ENCODE results near the gene SCAF4.

The SCAF4 gene

GRCh38 chr21:31777857-31778256 is 45.9 kb upstream of the SCAF4 start:
- no peaks in the 10 kb centered on the region for H3K9me2 ChIP-seq (replicated peaks; ENCODE audit: low read depth, low read length)
- H3K36me3 ChIP-seq (ENCODE audit: insufficient read depth, low read length) = no peaks in the 10 kb centered on the region
- H2AFZ ChIP-seq (ENCODE audit: low read length) = no peak overlapping the region
- H3K4me2 ChIP-seq (ENCODE audit: low read depth, low read length, poor library complexity, severe bottlenecking) = no peak overlapping the region
- H3K9me3 ChIP-seq (ENCODE audit: insufficient read depth, low read depth, low read length) = no peaks in the 10 kb centered on the region
- H3K27me3 ChIP-seq (ENCODE audit: insufficient read depth, low read length, poor library complexity, severe bottlenecking) = no peaks in the 10 kb centered on the region
- no peak overlapping the region for H3K4me3 ChIP-seq (ENCODE audit: low read length, poor library complexity, severe bottlenecking)
- no peaks in the 10 kb centered on the region for H3F3A ChIP-seq (ENCODE audit: low read depth)
- no peaks in the 10 kb centered on the region for H3K79me2 ChIP-seq (ENCODE audit: insufficient read depth, low read length)
- TF ChIP-seq CTCF (conservative IDR thresholded peaks at IDR 0.05; ENCODE audit: low read length) = no peak
- no peak for TF ChIP-seq EZH2phosphoT487 (IDR thresholded peaks at IDR 0.05; ENCODE audit: borderline replicate concordance)
- H4K20me1 ChIP-seq (ENCODE audit: insufficient read depth, low read length, poor library complexity, severe bottlenecking) = no peaks in the 10 kb centered on the region
- no peak overlapping the region for H3K9ac ChIP-seq (ENCODE audit: low read depth, low read length, poor library complexity, severe bottlenecking)
- H3K4me1 ChIP-seq (ENCODE audit: insufficient read depth, low read length, poor library complexity, severe bottlenecking) = no peaks in the 10 kb centered on the region

GRCh38 chr21:31774031-31774430 is 42.1 kb upstream of the SCAF4 start:
- no peaks in the 10 kb centered on the region for H3K79me2 ChIP-seq (ENCODE audit: insufficient read depth, low read length)
- no peaks in the 10 kb centered on the region for H3K9me3 ChIP-seq (ENCODE audit: insufficient read depth, low read depth, low read length)
- H3K36me3 ChIP-seq (ENCODE audit: insufficient read depth, low read length) = no peaks in the 10 kb centered on the region
- no peaks in the 10 kb centered on the region for H3K27me3 ChIP-seq (ENCODE audit: insufficient read depth, low read length, poor library complexity, severe bottlenecking)
- no peaks in the 10 kb centered on the region for H3K4me1 ChIP-seq (ENCODE audit: insufficient read depth, low read length, poor library complexity, severe bottlenecking)
- no peak overlapping the region for H2AFZ ChIP-seq (ENCODE audit: low read length)
- TF ChIP-seq CTCF (conservative IDR thresholded peaks at IDR 0.05; ENCODE audit: low read length) = no peak
- TF ChIP-seq EZH2phosphoT487 (IDR thresholded peaks at IDR 0.05; ENCODE audit: borderline replicate concordance) = no peak
- no peak overlapping the region for H3K4me3 ChIP-seq (ENCODE audit: low read length, poor library complexity, severe bottlenecking)
- H3K9ac ChIP-seq (ENCODE audit: low read depth, low read length, poor library complexity, severe bottlenecking) = no peak overlapping the region
- H3K9me2 ChIP-seq (replicated peaks; ENCODE audit: low read depth, low read length) = no peaks in the 10 kb centered on the region
- no peaks in the 10 kb centered on the region for H4K20me1 ChIP-seq (ENCODE audit: insufficient read depth, low read length, poor library complexity, severe bottlenecking)
- H3F3A ChIP-seq (ENCODE audit: low read depth) = no peaks in the 10 kb centered on the region
- H3K4me2 ChIP-seq (ENCODE audit: low read depth, low read length, poor library complexity, severe bottlenecking) = no peak overlapping the region

GRCh38 chr21:31772674-31773555 is 41.0 kb upstream of the SCAF4 start:
- Histone ChIP-seq H3F3A (ENCODE audit: low read depth) (no peaks in the 10 kb centered on the region), H3K9me3 (ENCODE audit: insufficient read depth, low read depth, low read length) (no peaks in the 10 kb centered on the region), H3K27me3 (ENCODE audit: insufficient read depth, low read length, poor library complexity, severe bottlenecking) (no peaks in the 10 kb centered on the region), H3K9me2 (replicated peaks; ENCODE audit: low read depth, low read length) (no peaks in the 10 kb centered on the region), H3K9ac (ENCODE audit: low read depth, low read length, poor library complexity, severe bottlenecking) (no peak overlapping the region), H2AFZ (ENCODE audit: low read length) (no peak overlapping the region), H3K79me2 (ENCODE audit: insufficient read depth, low read length) (no peaks in the 10 kb centered on the region), H3K4me2 (ENCODE audit: low read depth, low read length, poor library complexity, severe bottlenecking) (no peak overlapping the region), H3K4me1 (ENCODE audit: insufficient read depth, low read length, poor library complexity, severe bottlenecking) (no peaks in the 10 kb centered on the region), H3K36me3 (ENCODE audit: insufficient read depth, low read length) (no peaks in the 10 kb centered on the region), H3K4me3 (ENCODE audit: low read length, poor library complexity, severe bottlenecking) (no peak overlapping the region), H4K20me1 (ENCODE audit: insufficient read depth, low read length, poor library complexity, severe bottlenecking) (no peaks in the 10 kb centered on the region)
- no peak for TF ChIP-seq EZH2phosphoT487 (IDR thresholded peaks at IDR 0.05; ENCODE audit: borderline replicate concordance)
- no peak for TF ChIP-seq CTCF (conservative IDR thresholded peaks at IDR 0.05; ENCODE audit: low read length)

Measured in Loucy (cell line).